Fibroblast of lung (primary cell): Measurements from ENCODE around the gene PHF14.

ENCODE experiments used
- CTCF ChIP-seq, 2 donors: IDR thresholded peaks in 1 of 2; conservative IDR thresholded peaks in 1 of 2; 1 replicate in 1 of 2; 2 replicates in 1 of 2; pipeline ENCODE4 v1.5.1; 2011 to 2012; ENCODE audit warnings: low read length in 2 of 2, control low read depth in 1 of 2, inconsistent platforms in 1 of 2, low read depth in 1 of 2, mild to moderate bottlenecking in 1 of 2
- EZH2 ChIP-seq: IDR thresholded peaks from 2 replicates; pipeline ENCODE4 v1.5.1; 2012; ENCODE audit warnings: low read length, control low read depth, mild to moderate bottlenecking; ENCODE audit errors: missing control alignments

DNA sequence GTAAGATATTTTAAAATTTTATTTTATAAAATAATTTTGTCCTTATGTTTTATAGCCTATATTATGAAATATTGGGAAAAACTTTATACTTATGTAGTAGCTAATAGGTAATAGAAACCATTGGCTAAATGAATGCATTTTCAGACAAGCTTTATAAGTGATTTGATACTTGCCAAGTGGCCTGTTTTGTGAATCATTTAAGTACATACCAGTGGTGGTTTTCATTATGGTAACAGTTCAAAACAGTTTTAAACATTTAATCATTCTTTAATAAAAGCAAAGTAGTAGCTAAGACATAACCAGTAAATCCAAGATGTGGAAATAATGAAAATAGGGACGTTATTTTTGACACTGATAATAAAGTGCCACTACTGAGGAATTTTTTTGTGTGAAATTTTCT, 182.2 kb downstream of the PHF14 start:
- TF ChIP-seq CTCF (conservative IDR thresholded peaks at IDR 0.05 in 1 of 2, IDR thresholded peaks at IDR 0.05 in 1 of 2; ENCODE audit: low read depth in 1 of 2, low read length in 2 of 2) (no peak), EZH2 (no peak)
